Ovary (tissue), 9 donors: Measurements from ENCODE around the gene SLC12A6. TPM values are rescaled to one million over a fixed set of nuclear protein-coding genes. Genes with fewer than 3 reads are reported as not detected.

Experiments used
- DNase-seq, 5 donors: peaks; one replicate each; pipeline ENCODE4 v3.0.0-alpha.2; 2019 to 2020
- H3K27ac ChIP-seq, 2 donors: fragments of 200-600 bp; one replicate each; pipeline versions ENCODE4 v1.5.1 to v1.8.0; 2019 to 2022
- H3K27me3 ChIP-seq: fragments of 200-600 bp; one replicate; pipeline ENCODE4 v1.8.0; 2022
- H3K36me3 ChIP-seq: fragments of 200-600 bp; sonication (generic); one replicate; pipeline ENCODE4 v1.5.1; 2019
- H3K4me1 ChIP-seq: one replicate; pipeline ENCODE4 v1.8.1; 2013; ENCODE audit warnings: mild to moderate bottlenecking, moderate library complexity; ENCODE audit not compliant: insufficient read depth
- H3K4me3 ChIP-seq: fragments of 200-600 bp; sonication (generic); one replicate; pipeline ENCODE4 v1.5.1; 2017
- H3K9me3 ChIP-seq, 2 donors: fragments of 200-600 bp in 1 of 2; sonication (generic) in 1 of 2; one replicate each; pipeline versions ENCODE4 v1.5.1 to v1.8.1; 2013 to 2019; ENCODE audit warnings: mild to moderate bottlenecking in 1 of 2, moderate library complexity in 1 of 2
- CTCF ChIP-seq, 3 donors: fragments of 450-650 bp in 2 of 3; fragments of 200-600 bp in 1 of 3; IDR thresholded peaks; one replicate each; pipeline versions ENCODE4 v1.5.1 to v1.8.0; 2016 to 2022; ENCODE audit warnings: antibody characterized with exemption in 3 of 3, mild to moderate bottlenecking in 1 of 3
- EP300 ChIP-seq: sonication (generic); formaldehyde crosslinking; IDR thresholded peaks from one replicate; pipeline ENCODE4 v1.6.1; 2017; ENCODE audit warnings: antibody characterized with exemption
- POLR2A ChIP-seq: fragments of 450-650 bp; IDR thresholded peaks from one replicate; pipeline ENCODE4 v1.6.1; 2017; ENCODE audit warnings: antibody characterized with exemption, mild to moderate bottlenecking, moderate library complexity
- WGBS, 3 donors: extraction: QIAGEN DNeasy Blood & Tissue Kit in 1 of 3; methylation state at CpG; one replicate each; pipeline versions ENCODE4 v1.1.5 to v1.1.7; 2013 to 2017; 5-methylcytosine and 5-hydroxymethylcytosine counted together
- intact Hi-C, 4 donors: fragments of 100-400 bp; cut with DNase I; formaldehyde crosslinking; loops; one replicate each; pipeline versions ENCODE4 v1.11.0 to v1.15.1; 2022 to 2023
- polyA plus RNA-seq, 2 donors: library from polyadenylated mRNA; stranded (reverse); fragments of 200-250 nt in 1 of 2; fragments of 350-450 nt in 1 of 2; fragmentation: Illumina TruSeq in 1 of 2; extraction: RNeasy Lipid Tissue Mini Kit (QIAGEN cat#74804) in 1 of 2; gene quantifications; one replicate each; pipeline ENCODE4 v1.2.3, GENCODE V29; 2013 to 2014
- total RNA-seq, 7 donors: library from RNA; depleted of rRNA in 2 of 7; stranded (reverse); fragments of >200 nt in 2 of 7; fragmentation: NEBNext Ultra II Directional in 3 of 7; extraction: Animal tissue kit (Norgen Biotek cat#: 25700) in 3 of 7; gene quantifications; one replicate each; pipeline versions ENCODE4 v1.1.0 to v1.2.4, GENCODE V29; 2016 to 2023
- donor health status: DM: no; HTN: no; CAD: no; lungs with moderate emphysema.
- donor health status: DM: no; HTN: no; CAD: no.
- donor health status: Bipolar disorder and iron deficiency.
- donor health status: DM: yes; HTN: yes; CAD: no.
- donor health status: DM: no; HTN: no; CAD: no.
- donor health status: DM: yes; HTN: yes; CAD: no.

Gene SLC12A6
- total and polyA plus RNA-seq, 9 donors = 6.9 to 19.7 (median 11.4) TPM

GRCh38 chr15:34279368-34279767 is 58.2 kb downstream of the SLC12A6 start:
- H3K4me3 ChIP-seq = no peak overlapping the region
- intact Hi-C loops = no loop called here
- H3K27ac ChIP-seq = no peak overlapping the region
- no peak for DNase-seq
- no peak for TF ChIP-seq EP300
- no peak for TF ChIP-seq POLR2A
- TF ChIP-seq CTCF (IDR thresholded peaks at IDR 0.05) = no peak
- no peaks in the 10 kb centered on the region for H3K27me3 ChIP-seq
- H3K4me1 ChIP-seq = no peaks in the 10 kb centered on the region
- no peaks in the 10 kb centered on the region for H3K9me3 ChIP-seq
- 88 to 96% (median 88%) methylated on average over 2 of the region's 2 CpGs for WGBS, 3 donors
- H3K36me3 ChIP-seq = no peaks in the 10 kb centered on the region

- 77 to 82% (median 80%) methylated on average over 1 of the region's 1 CpG for WGBS, 3 donors
- Histone ChIP-seq H3K36me3 (no peaks in the 10 kb centered on the region), H3K4me3 (no peak overlapping the region), H3K27ac (no peak overlapping the region), H3K4me1 (no peaks in the 10 kb centered on the region), H3K9me3 (no peaks in the 10 kb centered on the region), H3K27me3 (no peaks in the 10 kb centered on the region)
- DNase-seq = no peak
- intact Hi-C loops = no loop called here
- TF ChIP-seq CTCF (IDR thresholded peaks at IDR 0.05) = no peak
- no peak for TF ChIP-seq POLR2A
- no peak for TF ChIP-seq EP300
Measured at GRCh38 chr15:34275721-34276120, 61.9 kb downstream of the SLC12A6 start.

GRCh38 chr15:34275154-34275553 is 62.4 kb downstream of the SLC12A6 start:
- Histone ChIP-seq H3K4me1 (no peaks in the 10 kb centered on the region), H3K9me3 (no peaks in the 10 kb centered on the region), H3K4me3 (no peak overlapping the region), H3K27ac (no peak overlapping the region), H3K27me3 (no peaks in the 10 kb centered on the region), H3K36me3 (no peaks in the 10 kb centered on the region)
- TF ChIP-seq EP300 = no peak
- TF ChIP-seq POLR2A = no peak
- no peak for TF ChIP-seq CTCF (IDR thresholded peaks at IDR 0.05)
- no peak for DNase-seq
- intact Hi-C loops = no loop called here

- TF ChIP-seq POLR2A (no peak), CTCF (IDR thresholded peaks at IDR 0.05) (no peak), EP300 (no peak)
- Histone ChIP-seq H3K4me3 (no peak overlapping the region), H3K36me3 (no peaks in the 10 kb centered on the region), H3K27ac (no peak overlapping the region), H3K4me1 (no peaks in the 10 kb centered on the region), H3K9me3 (no peaks in the 10 kb centered on the region), H3K27me3 (no peaks in the 10 kb centered on the region)
- DNase-seq = no peak
- 45 to 53% (median 52%) methylated on average over 3 of the region's 3 CpGs for WGBS, 3 donors
- intact Hi-C loops = no loop called here
Measured at GRCh38 chr15:34271493-34271892, 66.1 kb downstream of the SLC12A6 start.

GRCh38 chr15:34266751-34267150 is 70.8 kb downstream of the SLC12A6 start:
- DNase-seq = no peak
- no peaks in the 10 kb centered on the region for H3K27me3 ChIP-seq
- H3K4me1 ChIP-seq = no peaks in the 10 kb centered on the region
- H3K4me3 ChIP-seq = no peak overlapping the region
- intact Hi-C loops = no loop called here
- H3K27ac ChIP-seq = no peak overlapping the region
- H3K36me3 ChIP-seq = no peaks in the 10 kb centered on the region
- no peaks in the 10 kb centered on the region for H3K9me3 ChIP-seq
- TF ChIP-seq POLR2A = no peak
- TF ChIP-seq CTCF (IDR thresholded peaks at IDR 0.05) = no peak
- TF ChIP-seq EP300 = no peak
